ENCODE data around the gene ANKS1A.
"Not testable (repeated sequence)": the region's sequence is repeated elsewhere in the genome, so short reads cannot be mapped to it uniquely, and the experiment has no call there.

ANKS1A gene

DNA sequence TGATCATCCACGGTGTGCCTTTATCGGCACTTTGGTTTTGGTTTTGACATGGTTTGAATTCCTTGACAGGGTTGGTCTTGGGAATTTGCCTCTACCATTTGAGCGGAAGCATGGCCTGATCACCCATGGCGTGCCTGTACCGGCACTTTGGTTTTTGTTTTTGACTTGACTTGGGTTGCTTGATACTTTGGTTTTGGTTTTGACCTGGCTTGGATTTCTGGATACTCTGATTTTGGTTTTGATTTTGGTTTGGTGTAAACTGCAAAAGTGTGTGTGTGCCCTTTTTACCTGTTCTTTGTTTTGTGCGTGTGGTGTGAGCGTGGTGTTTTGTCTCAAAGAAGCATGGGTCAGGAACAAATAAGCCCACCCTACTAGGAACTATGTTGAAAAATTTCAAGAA lies 110.1 kb downstream of the ANKS1A start:
- not testable (repeated sequence) for DNase-seq

DNA sequence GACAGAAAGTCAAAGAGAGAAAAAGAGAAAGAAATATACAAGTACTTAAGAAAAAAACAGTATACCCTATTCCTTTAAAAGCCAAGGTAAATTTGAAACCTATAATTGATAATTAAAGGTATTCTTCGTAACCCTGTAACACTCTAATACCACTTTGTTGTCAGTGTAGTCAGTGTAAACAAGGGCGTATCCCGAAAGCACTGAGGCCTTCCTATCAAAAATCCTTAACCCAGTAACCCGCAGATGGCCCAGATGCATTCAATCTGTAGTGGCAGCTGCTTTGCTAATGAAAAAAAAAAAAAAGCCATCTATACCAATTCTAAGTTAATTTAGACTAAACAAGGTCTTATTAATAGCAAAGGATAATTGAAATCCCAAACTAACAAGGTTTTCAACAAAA lies 110.9 kb downstream of the ANKS1A start:
- DNase-seq, result not testable (repeated sequence)

DNA sequence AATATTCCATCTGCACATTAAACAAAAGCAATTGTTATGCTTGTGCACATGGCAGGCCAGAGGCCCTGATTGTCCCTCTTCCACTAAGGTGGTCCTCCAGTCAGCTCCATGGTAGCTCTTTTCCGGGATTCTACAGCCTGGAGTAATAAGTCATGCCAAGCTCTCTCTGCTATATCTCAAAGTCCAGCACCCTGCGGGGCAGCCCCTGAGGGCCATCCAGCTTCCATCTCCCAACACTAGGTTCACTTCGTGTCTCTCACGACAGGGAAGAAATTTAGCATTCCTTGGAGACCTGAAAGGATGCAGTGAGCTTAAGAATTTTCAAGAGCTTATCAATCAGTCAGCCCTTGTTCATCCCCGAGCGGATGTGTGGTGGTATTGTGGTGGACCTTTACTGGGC lies 112.3 kb downstream of the ANKS1A start:
- DNase-seq, result not testable (repeated sequence)

DNA sequence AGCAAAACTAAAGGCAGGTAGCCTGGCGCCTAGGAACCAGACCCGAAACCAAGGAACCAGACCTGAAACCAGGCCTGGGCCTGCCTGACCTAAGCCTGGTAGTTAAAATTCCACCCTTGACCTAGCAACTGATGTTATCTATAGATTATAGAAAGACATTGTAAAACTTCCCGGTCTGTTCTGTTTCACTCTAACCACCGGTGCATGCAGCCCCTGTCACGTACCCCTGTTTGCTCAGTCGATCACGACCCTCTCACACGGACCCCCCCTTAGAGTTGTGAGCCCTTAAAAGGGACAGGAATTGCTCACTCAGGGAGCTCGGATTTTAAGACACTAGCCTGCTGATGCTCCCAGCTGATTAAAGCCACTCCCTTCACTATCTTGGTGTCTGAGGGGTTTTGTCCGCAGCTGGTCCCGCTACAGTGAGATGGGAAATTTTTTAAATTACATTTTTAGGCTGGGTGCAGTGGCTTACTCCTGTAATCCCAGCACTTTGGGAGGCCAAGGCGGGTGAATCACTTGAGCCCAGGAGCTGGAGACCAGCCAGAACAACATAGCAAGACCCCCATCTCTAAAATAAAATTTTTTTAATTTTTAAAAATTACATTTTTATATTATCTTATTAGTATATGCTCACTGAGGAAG lies 115.0 kb downstream of the ANKS1A start:
- DNase-seq, result not testable (repeated sequence)

DNA sequence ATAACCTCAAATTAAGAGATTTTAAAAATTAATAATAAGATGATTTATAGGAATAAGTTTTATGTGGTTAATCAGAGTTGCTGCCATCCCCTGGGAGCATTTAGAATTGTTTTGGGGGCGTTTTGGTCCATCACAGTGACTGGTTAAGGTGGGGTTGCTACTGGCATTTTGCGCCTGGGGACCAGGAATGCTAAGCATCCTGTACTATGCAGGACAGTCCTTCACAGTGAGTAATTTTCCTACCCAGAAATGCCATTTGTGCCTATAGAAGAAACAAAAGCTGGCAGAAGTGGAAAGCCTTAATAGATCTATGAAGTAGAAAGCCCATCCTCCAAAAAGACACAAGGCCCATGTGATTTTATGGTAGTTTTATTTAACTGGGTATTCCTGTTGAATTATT lies 118.0 kb downstream of the ANKS1A start:
- no peak for DNase-seq

DNA sequence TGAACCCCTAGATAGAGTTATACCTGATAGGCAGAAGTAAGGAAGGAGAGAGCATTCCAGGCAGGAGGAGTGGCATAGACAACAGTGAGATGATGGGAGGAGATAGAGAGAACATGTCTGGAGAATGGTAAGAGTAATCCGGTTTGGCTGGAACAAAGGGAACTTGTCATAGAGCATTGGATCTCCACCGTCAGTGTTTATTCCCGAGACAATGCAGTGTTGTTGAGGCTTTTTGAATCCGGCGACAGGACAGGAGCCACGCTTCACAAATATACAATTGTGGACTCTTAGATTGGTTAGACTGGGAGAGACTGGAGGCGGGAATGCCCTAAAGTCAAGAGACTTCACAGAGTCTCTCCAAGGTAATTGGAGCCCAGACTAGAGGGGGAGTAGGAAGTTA lies 119.8 kb downstream of the ANKS1A start:
- no peak for DNase-seq

DNA sequence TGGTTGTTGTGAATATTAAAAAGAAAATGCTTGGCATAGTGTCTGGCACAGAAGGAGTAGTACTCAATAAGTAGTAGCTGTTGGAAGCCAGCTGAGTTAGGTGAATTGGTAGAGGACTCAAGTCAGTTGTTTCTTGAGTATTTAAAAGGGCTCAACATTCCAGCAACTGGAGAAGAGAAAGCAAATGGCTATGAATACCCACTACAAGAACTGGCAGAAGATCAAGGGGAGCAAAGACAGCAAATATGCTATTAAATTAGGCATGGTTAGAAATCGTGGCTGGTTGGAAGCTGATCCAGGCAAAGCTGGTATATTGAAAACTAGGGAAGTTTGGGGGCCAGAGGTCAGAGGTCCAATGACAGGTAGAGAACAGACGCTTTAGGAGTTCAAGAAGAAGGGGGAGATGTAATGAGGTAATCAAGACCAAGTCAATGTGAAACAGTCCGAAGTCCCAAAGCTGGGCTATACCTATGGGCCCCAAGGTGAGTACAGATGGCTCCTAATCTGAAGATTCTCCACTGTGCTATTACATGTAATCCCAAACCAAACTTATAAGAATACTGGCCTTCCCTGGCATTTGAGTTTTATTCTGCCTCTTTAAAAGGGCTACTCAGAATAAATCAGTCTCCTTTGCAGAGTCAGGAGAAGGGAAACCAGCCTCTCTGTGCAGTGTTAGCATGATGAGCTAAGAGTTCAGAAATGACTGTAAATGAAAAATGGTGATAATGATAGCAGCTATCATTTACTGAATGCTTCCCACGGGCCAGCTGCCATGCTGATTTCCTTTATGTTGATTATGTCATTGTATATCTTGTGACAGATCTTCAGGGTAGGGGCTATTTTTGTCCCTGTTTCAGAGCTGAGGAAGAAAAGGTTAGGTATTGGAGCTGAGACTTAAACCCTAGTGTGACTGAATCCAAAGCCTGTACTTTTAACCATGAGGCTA lies 122.3 kb downstream of the ANKS1A start:
- DNase-seq, result no peak

DNA sequence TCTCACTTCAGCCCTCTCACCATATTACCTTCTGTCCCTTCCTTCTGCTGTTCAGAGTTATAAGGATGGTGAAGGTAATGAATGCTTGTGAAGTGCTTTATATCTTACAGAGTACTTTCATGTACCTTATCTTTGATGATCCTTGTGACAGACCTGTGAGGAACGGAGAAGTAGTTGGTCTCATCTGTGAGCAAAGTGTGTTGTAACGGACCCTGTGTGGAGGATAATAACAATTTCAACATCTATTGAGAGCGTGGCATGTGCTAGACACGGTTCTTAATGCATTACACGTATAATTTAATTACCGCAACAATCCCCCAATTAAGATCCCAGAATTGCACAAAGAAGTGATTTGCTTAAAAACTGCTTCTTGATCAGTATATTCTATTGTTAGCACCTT lies 124.6 kb downstream of the ANKS1A start:
- no peak for DNase-seq

DNA sequence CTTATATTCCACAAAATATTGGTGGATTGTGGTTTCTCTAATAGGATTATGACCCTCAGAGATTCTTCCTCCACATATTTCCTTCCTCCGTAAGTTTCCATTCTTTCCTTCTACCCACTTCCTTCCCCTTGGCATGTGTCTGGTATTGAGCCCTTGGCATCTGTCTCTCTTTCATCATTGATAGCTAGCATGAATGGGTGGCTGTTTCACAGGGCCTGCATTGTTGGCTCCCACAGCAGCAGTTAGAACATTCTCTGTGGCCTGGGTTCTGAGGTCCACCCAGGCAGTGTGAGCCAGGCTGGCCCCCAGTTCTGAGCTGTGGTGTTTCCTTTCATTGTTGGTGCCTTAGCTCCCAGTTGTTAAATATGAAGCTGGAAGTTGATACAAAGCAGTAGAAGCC lies 125.3 kb downstream of the ANKS1A start:
- no peak for DNase-seq

DNA sequence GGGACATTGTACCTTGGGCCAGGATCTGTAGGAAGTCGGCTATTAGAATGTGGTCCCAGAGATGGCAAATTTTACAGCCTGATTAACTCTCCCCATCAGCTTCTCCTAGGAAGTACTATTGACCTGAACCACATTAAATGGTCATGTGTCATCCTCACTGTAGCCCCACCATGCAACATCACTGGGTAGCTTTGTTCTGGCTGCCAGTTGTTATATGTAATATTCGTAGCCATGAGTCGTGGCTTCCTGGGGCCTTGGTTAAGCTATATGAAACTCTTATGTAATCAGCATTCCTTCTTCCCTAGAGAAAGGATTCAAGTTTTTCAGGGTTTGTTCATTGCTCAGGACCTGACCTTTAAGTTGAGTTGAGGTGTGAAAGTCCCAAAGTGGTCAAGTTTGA lies 125.7 kb downstream of the ANKS1A start:
- no peak for DNase-seq

DNA sequence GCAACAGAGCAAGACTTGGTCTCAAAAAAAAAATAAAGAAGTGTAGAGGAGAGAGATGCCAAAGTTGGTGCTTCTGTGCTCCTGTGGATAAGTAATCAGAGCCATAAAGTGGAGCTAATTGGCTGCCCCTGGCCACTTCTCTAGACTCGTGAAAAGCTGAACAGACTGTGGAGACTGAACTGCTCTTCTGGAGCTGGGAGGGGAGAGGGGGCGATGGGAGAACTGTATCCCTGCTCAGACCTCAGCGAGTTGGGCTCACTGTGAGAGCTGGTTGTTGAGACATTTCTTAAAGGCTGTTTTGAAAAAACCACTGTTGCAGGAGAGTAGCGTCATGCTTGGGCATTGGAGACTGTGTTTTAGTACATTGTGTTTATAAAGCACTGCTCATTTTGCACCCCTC lies 126.4 kb downstream of the ANKS1A start:
- DNase-seq, result no peak

DNA sequence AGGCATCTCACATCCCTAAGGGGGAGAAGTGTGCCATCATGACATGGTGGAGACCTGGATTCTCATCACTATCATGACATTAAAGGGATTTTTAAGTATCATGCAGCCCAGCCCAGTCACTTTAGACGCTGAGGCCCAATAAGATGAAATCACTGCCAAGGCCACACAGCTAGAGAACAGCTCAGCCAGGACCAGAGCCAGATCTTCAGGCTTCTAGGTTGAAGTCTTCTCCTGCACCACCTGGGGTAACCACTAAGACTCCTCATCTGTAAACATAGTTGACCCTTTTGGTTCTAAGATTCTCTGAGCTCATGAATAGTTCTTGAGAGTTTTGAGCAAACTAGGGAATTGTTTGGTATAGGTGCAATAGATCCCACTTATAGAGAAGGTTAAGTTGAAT lies 126.9 kb downstream of the ANKS1A start:
- no peak for DNase-seq

DNA sequence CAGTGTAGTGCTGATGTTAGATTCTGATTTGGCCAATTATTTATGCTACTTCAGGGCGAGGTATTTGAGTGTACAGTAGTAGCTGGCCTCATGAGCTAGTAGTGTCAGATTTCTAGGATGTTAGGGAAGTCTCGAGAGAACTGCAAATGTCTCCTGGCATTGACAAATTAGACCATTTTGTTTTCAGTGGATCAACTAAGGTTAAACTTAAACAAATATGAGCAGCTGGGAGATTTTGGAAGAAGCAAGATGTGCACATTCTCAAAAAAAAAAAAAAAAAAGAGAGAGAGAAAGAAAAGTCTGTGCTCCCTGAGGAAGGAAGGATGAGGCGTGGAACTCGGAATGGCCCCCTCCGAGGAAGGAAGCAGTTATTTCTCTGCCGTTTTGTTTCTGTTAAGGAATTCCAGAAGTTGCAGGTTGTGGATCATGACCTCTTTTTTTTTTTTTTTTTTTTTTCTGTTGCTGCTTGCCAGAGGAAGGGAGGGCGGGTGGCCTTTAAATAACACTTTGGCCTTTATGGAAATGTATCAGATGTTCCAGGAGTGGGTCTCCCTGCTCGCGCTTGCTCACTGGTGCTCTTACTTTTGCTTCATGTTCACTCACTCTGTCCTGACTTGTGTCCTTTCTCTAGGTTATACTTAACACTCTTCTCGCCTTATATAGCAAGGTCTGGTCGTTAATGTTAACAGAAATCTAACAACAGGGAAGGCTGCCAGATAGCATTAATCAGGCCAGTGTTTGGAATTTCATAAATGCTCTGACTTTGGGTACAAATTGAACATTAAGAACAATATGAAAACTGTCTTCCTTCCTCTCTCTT lies 127.7 kb downstream of the ANKS1A start:
- DNase-seq, result no peak

DNA sequence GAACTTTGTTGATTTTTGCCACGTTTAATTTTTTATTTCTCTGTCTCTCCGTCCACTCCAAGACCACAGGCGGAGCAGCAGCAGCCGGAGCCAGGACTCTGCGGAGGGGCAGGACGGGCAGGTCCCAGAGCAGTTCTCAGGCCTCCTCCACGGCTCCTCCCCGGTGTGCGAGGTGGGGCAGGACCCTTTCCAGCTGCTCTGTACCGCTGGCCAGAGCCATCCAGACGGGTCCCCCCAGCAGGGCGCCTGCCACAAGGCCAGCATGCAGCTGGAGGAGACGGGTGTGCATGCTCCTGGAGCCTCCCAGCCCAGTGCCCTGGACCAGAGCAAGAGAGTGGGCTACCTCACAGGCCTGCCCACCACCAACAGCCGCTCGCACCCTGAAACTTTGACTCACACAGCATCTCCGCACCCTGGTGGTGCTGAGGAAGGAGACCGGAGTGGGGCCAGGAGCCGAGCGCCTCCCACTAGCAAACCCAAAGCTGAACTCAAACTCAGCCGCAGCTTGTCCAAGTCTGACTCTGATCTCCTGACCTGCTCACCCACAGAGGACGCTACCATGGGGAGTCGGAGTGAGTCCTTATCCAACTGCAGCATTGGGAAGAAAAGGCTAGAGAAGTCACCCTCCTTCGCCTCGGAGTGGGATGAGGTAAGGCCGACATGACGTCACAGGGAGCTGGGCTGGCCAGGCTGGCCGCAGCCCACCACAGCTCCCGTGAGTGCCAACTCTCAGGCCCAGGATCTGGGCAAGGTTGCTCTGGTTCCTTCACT lies 128.5 kb downstream of the ANKS1A start:
- DNase-seq, result no peak

DNA sequence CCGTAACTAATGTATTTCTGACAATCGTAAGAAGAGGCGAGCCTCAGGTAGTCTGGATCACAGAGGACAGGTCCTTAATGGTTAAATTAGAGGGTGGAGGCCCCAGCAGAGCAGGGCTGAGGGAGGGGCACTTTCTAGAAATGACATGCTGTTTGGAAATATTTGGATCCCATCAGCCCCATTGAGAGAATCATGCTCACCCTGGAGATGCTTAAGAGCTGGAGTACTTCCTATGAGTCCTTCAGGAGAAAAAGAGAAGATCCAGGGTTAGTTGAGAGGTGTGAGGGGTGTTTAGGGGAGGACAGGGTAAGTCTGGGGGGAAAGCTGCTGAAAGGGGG lies 129.1 kb downstream of the ANKS1A start:
- DNase-seq, result no peak

DNA sequence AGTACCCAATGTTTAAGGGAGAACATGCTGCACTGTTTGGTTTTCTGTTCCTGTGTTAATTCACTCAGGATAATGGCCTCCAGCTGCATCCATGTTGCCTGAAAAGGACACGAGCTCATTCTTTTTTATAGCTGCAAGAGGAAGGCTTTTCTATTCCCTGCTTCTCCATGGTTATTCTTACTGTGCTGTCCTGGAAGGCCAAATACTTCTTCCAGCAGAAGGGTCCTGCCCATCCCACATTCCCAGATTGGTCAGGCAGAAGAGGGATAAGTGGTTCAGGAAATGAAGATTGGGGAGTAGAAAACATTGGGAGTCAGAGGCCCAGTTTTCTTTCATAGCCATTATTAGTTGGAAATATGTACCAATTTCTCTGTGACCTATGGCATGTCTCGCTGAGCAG lies 129.7 kb downstream of the ANKS1A start:
- DNase-seq, result no peak

DNA sequence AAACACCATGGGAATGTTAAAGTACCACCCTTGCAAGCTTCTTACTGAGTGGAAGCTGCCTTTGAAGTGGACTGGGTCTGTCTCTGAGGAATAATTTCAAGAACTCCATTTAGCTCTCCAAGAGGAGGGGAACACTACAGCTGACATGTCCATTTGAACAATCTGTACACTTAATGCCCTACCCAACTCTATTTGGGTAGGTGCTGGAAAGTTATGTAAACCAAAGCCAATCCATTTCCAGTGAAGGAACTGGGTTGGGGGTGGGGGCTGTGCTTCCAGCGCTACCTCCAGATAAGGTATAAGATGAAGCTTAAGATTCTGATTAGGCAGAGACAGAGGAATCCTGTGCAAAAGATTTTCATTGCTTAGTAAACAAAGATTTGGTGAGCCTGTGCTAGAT lies 130.1 kb downstream of the ANKS1A start:
- DNase-seq, result no peak

DNA sequence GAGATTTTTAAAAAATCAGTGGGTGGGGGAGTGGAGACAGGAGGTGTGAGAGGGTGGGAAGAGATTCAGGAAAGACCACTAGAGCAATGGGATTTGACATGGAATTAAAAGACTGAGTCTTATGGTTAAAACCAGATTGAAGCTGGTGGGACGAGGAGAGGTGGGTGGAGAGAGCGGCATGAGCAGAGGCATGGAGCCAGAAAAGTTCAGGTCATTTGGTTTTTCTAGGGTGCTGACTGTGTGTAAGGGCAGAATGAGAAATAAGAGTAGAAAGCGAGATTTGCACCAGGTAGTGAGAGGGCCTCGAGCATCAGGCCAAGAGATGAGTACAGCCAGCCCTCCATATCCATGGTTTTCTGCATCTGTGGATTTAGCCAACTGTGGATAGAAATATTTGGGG lies 130.8 kb downstream of the ANKS1A start:
- DNase-seq, result no peak

DNA sequence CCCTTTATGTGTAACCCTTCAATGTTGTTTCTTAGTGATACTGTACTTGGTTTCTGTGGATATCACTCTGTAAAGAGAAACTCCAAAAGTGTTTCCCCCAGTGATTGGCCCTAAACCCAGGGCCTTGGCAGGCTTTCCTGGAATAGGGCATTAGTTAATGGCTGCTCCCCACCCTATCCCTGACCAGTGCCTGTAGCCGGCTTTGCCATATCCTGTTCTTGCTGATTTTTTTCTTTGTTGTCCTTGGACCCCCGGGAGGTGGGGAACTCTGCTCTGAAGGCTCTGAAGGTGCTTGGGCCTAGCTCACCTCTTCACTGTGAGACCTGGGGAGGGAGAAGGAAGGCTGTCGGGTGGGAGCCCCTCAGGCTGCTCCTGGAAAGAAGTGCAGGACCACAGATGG lies 131.9 kb downstream of the ANKS1A start:
- no peak for DNase-seq

DNA sequence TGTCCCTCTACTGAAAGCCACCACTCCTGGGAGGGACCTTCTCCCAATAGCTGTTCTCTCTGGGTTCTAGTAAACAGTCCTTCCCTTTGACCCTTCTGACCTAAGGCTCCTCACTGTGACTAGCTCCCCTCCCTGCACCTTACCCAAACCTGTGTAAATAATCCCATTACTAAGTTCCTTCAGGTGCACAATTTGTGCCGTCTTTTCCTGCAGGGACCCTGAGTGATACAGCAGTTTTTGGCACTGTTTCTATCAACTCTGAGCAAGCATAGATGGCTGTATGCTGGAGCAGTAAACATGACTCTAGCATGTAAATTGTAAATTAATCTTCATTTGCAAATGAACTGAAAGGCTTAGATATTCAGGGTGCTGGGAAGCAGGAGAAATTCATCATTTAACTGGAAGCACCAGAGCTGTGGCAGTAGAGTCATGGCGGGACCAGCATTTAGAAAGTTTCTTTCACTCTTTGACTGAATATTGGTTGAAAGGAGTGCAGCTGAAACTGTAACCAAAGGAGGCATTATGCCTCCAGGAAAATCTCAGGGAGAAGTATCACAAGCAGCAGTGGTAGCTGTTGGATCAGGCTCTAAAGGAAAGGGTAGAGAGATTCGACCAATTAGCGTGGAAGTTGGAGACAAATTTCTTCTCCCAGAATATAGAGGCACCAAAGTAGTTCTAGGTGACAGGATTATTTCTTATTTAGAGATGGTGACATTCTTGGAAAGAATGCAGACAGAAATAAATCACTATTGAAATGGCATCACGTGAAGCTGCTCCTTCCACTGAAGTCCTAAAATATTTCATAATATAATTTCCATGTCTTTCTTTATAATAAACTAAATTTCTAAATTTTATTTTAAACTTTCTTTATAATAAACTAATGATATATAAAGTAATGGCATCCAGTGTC lies 134.3 kb downstream of the ANKS1A start:
- DNase-seq, result no peak

DNA sequence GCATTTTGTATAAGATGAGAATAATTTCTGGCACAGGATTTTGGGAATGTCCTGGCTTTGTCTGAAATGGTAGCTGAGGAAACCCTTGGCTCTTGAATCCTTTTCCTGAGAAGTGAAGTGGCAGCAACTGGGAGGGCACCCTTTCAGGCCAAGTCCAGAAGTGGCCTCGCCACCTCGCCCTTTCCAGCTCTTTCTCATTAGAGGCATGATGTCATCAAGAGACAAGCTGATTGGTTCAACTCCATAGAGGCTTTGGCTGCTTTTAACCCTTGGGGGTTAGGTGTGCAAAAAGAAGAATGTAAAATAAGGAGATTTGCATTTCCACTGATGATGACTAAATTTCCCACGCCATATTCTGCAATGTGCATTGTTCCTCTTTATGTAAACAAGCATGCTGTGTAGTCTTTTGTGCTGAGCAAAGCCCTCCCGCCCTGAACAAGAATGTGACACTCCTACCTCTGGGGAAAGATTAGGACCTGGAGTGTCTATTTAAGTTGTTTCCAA lies 135.5 kb downstream of the ANKS1A start:
- peak; percentile 60 for DNase-seq
